ENCODE results near the gene R3HDM2. TPM values are rescaled to one million over a fixed set of nuclear protein-coding genes. Genes with fewer than 3 reads are reported as not detected.

The R3HDM2 gene
- 56.7 TPM for total RNA-seq
- long read RNA-seq, full-length matches to known transcripts = 2 of 13 reads
- long read RNA-seq, partial matches to known transcripts = 2 of 13 reads
- long read RNA-seq, other reads (novel, unspliced or antisense) = 9 of 13 reads

DNA sequence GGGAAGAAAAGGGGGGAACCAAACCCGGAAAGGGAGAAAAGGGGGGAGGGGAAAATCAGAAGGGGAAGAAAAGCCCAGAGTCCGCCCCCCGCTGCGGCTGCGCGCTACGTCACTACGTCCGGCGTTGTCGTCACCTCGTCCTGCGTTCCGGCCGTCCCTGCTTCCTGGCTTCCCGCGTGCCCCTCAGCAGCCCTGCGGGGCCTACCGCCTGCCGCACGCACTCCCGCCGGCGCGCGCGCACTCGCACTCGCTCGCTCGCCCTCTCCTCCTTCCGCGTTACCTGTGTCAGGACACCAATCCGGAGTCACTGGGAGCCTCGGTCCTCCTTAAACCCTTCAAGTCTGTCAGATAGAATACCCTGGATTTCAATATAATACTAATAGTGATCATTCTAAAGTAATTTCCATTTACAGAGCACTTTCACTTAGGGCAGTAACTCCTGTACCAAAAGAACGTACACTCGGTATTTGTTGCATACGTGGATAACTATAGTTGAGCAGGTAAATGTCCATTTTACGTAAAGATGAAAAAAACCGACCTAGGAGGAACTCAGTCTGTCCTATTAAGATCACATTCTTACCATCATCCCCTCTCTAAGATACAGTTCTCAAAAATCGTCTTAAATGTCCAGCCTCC lies at the start of gene R3HDM2:
Gene R3HDM2 (minus strand): TSS at position 113 of the 636 bp plus-strand sequence. CDS start 120,615 bp downstream, outside the sequence.
- peak; percentile 98 for ATAC-seq
- peak; percentile 96 for DNase-seq (ENCODE audit: missing footprints)
- intact Hi-C loops (cut with DNase I) = no loop called here

DNA sequence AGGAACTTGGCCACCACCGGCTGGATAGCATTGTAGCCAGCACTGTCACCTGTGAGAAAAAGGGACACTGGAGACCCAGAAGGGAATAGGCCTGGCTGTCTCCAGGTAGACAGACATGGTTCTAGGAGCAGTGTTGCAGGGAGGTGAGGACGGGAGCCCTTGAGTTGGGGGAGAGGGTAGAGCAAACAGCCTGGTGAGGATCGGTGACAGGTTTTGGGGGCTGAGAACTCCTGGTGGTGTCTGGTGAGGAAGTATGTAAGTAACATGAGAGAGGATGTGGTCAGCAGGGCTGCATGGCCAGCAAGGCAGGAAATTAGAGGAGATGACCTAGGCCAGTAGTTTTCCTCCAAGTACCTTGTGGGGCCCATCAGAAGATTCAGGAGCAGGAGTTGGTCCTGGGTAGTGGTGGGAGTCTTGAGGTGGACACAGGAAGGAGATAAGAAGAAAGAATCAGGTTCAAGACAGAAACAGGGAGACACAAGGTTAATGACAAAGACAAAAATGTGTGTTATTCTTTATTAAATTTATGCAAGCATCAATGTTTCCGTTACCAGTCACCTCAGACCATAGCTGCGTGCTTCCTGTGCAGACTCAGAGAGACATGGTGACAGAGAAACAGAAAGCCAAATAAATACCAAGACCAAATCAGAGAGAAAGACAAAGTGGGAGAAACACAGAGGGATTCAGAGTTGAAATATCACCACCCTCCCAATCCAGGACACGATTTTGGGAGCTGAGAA lies 48.7 kb upstream of the R3HDM2 start, which contains the start of gene ARHGAP9:
Gene ARHGAP9 (minus strand): TSS at position 491 of the 740 bp plus-strand sequence. CDS start 460 bp downstream, at position 31.
- intact Hi-C loops (cut with DNase I) = no loop called here
- ATAC-seq (no peak), DNase-seq (ENCODE audit: missing footprints) (no peak)

DNA sequence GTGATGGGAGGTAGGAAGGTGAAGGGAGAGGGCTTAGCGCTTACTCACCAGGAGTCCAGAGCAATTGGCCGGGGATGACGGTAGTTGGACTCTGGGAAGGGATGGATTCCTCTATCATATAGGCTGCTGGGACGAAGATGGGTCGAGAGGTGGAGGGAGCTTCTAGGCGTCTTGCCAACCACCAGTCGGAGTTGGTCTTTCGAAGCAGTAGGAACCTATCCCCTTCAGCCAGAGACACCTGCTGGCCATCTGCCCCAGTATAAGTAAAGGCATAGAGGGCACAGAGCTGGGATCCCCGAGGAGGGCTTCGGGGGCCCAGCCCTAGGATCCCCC lies 48.2 kb upstream of the R3HDM2 start:
- intact Hi-C loops (cut with DNase I) = no loop called here
- ATAC-seq (no peak), DNase-seq (ENCODE audit: missing footprints) (no peak)

DNA sequence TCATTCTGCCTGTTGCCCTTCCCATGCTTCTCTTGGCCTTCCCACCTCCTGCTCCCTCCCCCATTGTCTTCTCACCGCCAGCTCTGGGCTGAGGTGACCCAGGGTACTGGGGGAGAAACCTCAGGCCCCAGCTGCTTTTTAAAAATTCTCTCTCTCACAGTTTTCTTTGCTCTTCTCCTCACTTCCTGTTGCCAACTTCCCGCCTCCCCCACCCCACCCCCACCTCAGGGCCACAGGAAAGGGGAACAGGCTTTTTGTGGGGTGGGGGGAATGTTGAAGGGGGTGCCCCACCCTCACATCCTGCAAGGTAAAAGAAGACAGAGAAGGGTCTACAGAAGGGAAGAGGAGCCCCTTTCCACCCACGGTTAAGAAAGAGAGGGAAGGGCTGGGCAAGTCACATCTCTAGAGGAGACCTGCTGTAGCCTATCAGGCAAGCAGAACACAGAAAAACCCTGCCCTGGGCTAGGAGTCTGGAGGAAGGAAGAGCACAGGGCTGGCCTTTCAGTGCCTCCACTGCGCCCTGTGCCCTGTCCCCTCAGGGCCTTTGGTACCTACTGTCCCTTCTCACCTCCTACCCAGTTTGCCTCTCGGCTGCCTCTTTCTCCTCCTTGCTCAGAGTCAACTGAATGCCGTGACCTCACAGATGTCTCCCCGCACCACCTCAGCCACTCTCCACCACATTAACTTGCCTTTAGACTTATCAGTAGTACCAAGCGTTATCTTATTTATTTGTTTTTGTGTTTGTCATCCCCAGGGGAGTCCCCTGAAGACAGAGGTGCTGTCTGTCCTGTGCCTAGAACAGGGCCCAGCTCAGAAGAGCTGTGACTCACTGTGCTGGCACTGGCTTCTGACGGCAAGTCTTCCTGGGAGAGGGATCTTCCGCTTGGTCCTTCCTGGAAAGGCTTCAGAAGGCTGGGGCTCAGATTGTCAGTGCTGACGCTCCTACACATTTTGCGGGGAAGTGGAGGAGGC lies 47.2 kb upstream of the R3HDM2 start:
- DNase-seq (ENCODE audit: missing footprints) = no peak
- peak; percentile 40 for ATAC-seq
- intact Hi-C loops (cut with DNase I) = no loop called here

DNA sequence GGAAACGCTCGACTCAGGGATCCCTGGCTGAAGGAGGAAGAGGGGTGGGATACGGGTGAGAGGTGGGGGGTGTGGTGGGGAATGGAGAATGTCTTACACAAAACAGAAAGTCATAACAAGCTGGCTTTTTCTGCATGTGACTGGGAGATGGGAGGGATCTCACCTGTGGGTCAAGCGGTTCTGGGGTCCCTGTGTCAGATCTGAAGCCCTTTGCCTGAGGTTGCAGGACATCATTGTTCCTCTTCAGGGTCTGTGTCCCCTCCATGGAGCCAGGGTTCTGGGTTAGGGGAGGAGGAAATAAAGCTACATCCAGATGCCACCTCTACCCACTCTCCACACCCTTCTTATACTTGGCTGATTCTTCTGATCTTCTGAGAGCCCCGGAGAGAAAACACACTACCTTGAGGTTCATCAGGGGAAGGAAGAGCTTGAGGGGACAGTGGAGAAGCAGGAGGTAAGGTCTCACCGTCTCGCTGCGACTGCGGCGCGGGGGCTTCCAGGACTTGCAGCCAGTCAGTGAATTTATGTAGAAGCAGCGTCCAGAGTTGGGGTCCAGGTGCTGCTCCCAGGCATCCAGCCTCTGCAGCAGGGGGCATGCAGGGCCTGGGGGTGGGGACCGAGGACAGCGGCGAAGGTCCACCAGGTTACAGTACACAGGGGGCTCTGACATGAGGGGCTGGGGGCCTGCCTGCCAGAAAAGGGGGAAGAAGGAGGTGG lies 46.3 kb upstream of the R3HDM2 start:
- no peak for DNase-seq (ENCODE audit: missing footprints)
- intact Hi-C loops (cut with DNase I) = no loop called here

DNA sequence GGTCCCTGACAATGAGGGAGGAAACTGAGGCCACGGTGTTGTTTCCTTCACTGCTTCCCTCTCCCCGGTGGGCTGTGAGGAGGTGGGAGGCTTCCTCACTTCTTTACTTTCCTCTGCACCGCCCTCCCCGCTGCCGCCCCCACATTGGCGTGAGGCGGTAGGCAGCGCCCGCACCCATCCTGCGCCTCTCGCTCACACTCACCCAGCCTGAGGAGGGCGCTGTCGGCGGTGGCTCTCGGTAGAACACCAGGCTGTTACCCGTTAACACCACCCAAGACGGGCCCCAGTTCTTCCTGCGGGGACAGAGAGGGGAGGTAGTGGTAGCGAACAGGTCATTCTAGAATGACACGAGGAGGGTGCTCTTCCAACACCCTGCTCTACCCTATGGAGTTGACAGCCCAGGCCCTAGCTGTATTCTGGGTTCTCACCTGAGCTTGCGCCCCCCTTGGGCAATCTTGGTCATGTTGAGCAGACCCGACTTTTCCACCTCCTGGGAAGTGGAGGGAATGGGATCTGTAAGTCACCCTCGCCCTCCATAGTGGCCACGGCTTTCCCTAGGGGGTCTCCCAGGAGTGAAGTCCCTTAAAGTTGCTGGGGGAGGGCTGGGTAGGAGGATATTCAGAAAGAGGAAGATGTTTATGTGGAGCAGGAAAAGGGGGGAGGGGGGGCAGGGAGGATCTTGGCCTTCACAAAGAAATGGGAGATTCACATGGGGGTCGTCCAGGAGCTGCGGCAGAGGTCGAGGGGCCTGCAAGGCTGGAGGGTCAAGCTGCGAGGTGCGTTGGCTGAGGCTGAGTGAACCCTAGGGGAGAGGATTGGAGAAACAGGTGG lies 45.5 kb upstream of the R3HDM2 start:
- DNase-seq (ENCODE audit: missing footprints) = peak; percentile 85
- intact Hi-C loops (cut with DNase I) = no loop called here

More for the DNA sequence above, 46.3 kb upstream of the R3HDM2 start:
- ATAC-seq = no peak

DNA sequence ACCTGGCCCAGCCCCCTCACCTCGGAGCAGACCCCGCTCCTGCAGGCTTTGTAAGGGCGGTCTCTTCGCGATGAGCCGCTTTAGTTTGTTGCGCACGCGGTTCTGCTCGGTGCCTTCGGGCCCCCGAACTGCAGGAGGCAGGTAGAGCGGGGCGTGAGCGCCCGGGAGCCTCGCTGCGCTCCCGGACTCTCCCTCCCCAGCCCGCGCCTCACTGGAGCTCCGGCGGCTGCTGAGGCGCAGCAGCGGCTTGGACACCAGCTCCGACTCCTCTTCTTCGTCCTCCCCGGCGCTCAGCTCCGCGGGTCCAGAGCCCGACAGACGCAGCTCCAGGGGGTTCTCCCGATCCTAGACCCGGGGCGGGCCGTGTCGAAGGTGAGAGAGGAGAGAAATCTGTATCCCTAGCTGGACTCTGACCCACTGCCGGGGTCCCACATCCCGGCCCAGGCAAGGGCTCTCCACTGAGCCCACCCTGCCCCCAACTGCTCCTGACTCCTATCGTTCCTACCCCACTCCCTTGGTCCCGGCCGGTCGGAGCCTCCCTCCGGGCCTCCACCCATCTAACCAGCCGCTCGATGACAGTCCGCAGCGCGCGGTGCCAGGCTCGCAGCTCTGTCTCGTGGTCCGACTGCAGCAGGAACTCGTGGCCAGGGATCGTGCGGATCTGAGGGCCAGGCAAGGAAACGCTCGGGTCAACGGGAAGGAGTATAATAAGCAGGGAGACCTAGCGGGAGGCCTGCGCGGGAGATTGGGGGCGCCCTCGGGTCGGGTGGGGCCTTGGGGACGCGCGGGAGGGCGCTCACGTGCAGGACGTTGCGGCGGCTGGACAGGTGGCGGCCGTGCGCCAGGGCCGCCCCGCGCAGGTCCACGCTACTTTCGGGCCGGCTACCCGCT lies 44.7 kb upstream of the R3HDM2 start:
- ATAC-seq (no peak), DNase-seq (ENCODE audit: missing footprints) (no peak)
- intact Hi-C loops (cut with DNase I) = no loop called here

More for the DNA sequence above, 45.5 kb upstream of the R3HDM2 start:
- peak; percentile 12 for ATAC-seq

DNA sequence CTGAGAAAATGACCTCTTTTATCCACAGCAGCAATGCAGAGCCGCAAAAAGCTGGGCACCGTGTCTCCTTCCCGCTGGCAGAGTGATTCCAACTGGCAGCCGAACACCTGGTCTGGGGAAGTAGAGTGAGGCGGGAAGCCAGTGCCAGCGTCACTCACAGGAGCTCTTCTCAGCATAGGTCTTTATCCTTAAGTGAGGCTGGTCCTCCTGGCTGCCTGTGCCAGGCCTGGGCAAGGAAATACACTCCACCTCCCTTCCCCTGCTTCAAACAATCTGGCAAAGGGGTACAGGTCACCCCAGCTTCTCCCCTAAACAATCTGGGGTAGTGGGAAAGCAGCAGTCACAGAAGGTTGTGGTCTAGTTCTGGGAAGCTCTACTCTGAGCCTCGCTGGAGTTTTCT lies 44.0 kb upstream of the R3HDM2 start:
- intact Hi-C loops (cut with DNase I) = no loop called here
- DNase-seq (ENCODE audit: missing footprints) (no peak), ATAC-seq (no peak)

DNA sequence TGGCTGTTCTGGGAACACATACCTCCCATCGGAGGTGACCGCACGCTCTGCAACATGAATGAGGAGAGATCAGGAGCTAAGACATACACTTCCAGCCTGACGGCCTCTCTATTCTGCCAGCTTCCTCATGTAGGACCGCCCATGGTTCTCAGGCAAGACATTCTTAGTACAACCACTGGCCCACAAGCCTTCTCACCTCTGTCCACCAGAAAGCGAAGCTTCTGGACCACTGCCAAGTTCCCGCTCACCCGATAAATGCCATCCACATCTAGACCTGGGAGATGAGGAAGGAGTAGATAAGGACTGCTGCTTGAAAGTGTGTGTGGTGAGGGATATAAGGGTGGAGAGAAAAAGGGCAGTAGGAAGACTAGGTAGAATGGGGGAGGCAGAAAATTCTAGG lies 43.6 kb upstream of the R3HDM2 start:
- no peak for DNase-seq (ENCODE audit: missing footprints)

DNA sequence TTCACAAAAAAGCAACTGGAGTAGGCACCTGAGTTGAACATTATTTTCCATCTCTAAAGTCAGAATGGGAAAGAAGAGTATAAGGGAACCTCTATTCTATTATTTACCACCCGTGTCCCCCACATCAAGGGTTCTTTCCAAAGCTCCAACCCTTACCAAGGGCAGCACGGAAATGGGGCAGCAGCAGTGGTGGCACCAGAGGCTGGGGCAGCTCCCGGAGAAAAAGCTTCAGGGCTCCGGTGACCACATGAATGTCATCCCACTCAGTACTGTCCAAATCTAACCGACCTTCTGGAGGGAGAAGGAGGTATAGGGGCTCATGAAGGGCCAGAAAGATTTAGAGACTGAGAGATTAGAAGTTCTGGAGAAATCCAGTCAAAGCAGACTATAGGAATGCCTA lies 43.0 kb upstream of the R3HDM2 start:
- intact Hi-C loops (cut with DNase I) = no loop called here
- DNase-seq (ENCODE audit: missing footprints) (no peak), ATAC-seq (no peak)

More for the DNA sequence above, 43.6 kb upstream of the R3HDM2 start:
- no peak for ATAC-seq
- intact Hi-C loops (cut with DNase I) = no loop called here

DNA sequence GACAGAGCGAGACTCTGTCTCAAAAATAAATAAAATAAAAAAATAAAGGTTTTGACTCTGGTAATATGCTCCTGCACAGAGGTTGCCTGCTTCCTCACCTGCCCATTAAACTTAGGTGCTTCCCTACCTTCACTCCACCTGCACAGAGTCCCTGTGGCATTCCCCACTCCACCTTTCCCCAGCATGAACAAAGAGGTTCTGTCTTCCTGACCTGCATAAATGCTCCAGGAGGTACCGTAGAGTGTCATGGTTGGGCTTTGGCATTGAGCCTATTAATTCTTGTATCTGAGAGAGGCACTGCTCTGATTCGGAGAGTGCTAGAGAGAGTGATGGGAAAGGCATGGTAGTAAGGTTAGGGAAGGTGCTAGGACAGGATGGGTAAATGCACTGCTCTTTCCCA lies 42.5 kb upstream of the R3HDM2 start:
- intact Hi-C loops (cut with DNase I) = no loop called here
- no peak for ATAC-seq
- no peak for DNase-seq (ENCODE audit: missing footprints)

DNA sequence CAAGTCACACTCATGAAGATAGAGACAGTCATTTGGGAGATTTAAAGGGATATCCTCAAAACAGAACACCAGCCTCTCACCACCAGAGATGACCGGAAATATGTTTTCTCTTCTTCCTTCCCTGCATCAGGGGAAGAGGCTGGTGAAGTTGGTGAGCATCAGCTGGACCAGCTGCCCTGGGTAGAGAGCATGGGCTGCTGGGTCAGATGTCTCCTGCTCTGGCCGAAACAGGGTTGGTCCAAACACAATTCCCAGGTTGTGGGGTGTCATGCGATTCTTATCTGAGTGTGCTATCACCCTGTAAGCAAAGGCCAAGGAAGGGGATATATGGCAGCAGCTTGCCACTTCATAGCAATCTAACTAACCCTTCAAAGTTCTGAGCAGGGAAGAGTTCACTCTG lies 41.5 kb upstream of the R3HDM2 start:
- intact Hi-C loops (cut with DNase I) = no loop called here
- no peak for DNase-seq (ENCODE audit: missing footprints)
- ATAC-seq = no peak

DNA sequence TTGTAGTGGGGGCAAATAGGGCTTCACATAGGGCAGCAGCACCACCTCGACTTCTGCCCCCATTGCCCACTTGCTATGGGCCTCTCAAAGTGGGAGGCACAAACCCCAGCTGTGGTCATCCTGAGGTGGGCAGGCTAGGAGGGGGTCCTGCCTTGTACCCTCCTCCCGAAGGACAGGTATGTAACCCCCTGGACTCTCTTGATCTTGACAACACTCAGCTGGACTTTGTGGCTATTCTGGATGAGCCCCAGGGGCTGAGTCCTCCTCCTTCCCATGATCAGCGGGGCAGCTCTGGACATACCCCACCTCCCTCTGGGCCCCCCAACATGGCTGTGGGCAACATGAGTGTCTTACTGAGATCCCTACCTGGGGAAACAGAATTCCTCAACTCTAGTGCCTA lies 40.8 kb upstream of the R3HDM2 start:
- ATAC-seq (no peak), DNase-seq (ENCODE audit: missing footprints) (no peak)
- intact Hi-C loops (cut with DNase I) = no loop called here

DNA sequence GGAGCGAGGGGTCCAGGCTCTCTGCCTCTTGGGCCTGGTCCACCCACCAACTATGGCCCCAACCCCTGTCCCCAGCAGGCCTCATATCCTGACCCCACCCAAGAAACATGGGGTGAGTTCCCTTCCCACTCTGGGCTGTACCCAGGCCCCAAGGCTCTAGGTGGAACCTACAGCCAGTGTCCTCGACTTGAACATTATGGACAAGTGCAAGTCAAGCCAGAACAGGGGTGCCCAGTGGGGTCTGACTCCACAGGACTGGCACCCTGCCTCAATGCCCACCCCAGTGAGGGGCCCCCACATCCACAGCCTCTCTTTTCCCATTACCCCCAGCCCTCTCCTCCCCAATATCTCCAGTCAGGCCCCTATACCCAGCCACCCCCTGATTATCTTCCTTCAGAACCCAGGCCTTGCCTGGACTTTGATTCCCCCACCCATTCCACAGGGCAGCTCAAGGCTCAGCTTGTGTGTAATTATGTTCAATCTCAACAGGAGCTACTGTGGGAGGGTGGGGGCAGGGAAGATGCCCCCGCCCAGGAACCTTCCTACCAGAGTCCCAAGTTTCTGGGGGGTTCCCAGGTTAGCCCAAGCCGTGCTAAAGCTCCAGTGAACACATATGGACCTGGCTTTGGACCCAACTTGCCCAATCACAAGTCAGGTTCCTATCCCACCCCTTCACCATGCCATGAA lies 40.3 kb upstream of the R3HDM2 start:
- no peak for DNase-seq (ENCODE audit: missing footprints)
- ATAC-seq = no peak
- intact Hi-C loops (cut with DNase I) = no loop called here

DNA sequence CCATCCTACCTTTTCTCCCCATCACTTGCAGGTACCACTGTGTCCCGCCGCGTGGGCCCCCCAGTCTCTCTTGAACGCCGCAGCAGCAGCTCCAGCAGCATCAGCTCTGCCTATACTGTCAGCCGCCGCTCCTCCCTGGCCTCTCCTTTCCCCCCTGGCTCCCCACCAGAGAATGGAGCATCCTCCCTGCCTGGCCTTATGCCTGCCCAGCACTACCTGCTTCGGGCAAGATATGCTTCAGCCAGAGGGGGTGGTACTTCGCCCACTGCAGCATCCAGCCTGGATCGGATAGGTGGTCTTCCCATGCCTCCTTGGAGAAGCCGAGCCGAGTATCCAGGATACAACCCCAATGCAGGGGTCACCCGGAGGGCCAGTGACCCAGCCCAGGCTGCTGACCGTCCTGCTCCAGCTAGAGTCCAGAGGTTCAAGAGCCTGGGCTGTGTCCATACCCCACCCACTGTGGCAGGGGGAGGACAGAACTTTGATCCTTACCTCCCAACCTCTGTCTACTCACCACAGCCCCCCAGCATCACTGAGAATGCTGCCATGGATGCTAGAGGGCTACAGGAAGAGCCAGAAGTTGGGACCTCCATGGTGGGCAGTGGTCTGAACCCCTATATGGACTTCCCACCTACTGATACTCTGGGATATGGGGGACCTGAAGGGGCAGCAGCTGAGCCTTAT lies 39.6 kb upstream of the R3HDM2 start:
- ATAC-seq (no peak), DNase-seq (ENCODE audit: missing footprints) (no peak)
- intact Hi-C loops (cut with DNase I) = no loop called here

Measured in Right ventricle myocardium inferior (tissue), 1 donor.